ENCODE data around the gene ATG4B. TPM values are rescaled to one million over a fixed set of nuclear protein-coding genes. Genes with fewer than 3 reads are reported as not detected.
A peak's percentile ranks its signal among the peaks of the same experiment; 100 is the strongest.

The ATG4B gene
- total and polyA plus RNA-seq, 9 of the 15 experiments (the other 6 are each of a cell fraction or from before 2014, with no cell fraction given) = 5.9 to 58.8 (median 35.6) TPM

- TF ChIP-seq UBTF (IDR thresholded peaks at IDR 0.05; ENCODE audit: borderline replicate concordance in 1 of 2, low read depth in 2 of 2, low read length in 2 of 2) = 0 out of 4 replicates have a peak, but pooled peaks of 1 of the 2 experiments have one; percentile 39
Observed at GRCh38 chr2:241637795-241638660, 535 bp downstream of the ATG4B start (continued).

GRCh38 chr2:241638940-241639339 is 1.4 kb downstream of the ATG4B start:
- POLR2A ChIA-PET = interaction anchor here (1.2 to 2.1 kb wide), 2 partner anchors 9 to 11 kb away, joined by 4 to 14 read pairs; no protein-coding TSS in a partner anchor

More at GRCh38 chr2:241638940-241639339, 1.4 kb downstream of the ATG4B start:
- CTCF ChIA-PET (ENCODE audit: low intra/inter-chr PET ratio) = no interaction called here
- H3K9ac ChIP-seq (ENCODE audit: insufficient read depth in 1 of 2, low read depth in 2 of 2, low read length in 2 of 2) = peak overlapping the region in 1 of 2 experiments; percentile 79; a peak in 2 of 4 replicates
- peaks cover 7 to 21% of the 10 kb centered on the region in 2 experiments; a peak in 3 of 5 replicates for H3K4me1 ChIP-seq (replicated peaks in 1 of 2; ENCODE audit: control insufficient read depth in 2 of 2, insufficient read depth in 2 of 2, low read length in 2 of 2)
- in situ Hi-C loops (cut with MboI) (no loop called here), intact Hi-C loops (cut with micrococcal nuclease) (no loop called here)
- peaks cover 31% of the 10 kb centered on the region; the same call in 2 of the 3 replicates for H3K36me3 ChIP-seq (ENCODE audit: control insufficient read depth, insufficient read depth, low read length)
- FAIRE-seq = no peak
- no peak overlapping the region for H2AFZ ChIP-seq (ENCODE audit: low read depth, low read length)
- no peaks in the 10 kb centered on the region for H3K9me1 ChIP-seq (ENCODE audit: control insufficient read depth, insufficient read depth, low read length)
- H3K4me2 ChIP-seq (ENCODE audit: insufficient read depth, low read length) = peak overlapping the region; percentile 86; the same call in 1 of the 2 replicates
- H4K20me1 ChIP-seq (replicated peaks; ENCODE audit: control insufficient read depth, insufficient read depth, low read length) = no peaks in the 10 kb centered on the region
- H3K27ac ChIP-seq (ENCODE audit: extremely low read depth, low read depth, low read length) = no peak overlapping the region
- 93% methylated on average over 8 of the region's 14 CpGs for WGBS (ENCODE audit: insufficient coverage, low coverage, missing lambda C conversion rate)
- H3K9me3 ChIP-seq (replicated peaks; ENCODE audit: control insufficient read depth, insufficient read depth, low read depth, low read length) = no peaks in the 10 kb centered on the region; the same call in 1 of the 2 replicates
- no TSS peak for BruUV-seq (replicated peaks)
- no peak for DNase-seq (ENCODE audit: extremely low read depth in 1 of 4, low spot score in 3 of 4)
- H3K4me3 ChIP-seq = no peak overlapping the region
- no peak for TF ChIP-seq ZNF217 (CRISPR knock-in tag; IDR thresholded peaks at IDR 0.05)
- TF ChIP-seq RBFOX2 (IDR thresholded peaks at IDR 0.05; ENCODE audit: low read depth, low read length) = peak; percentile 54; the same call in 1 of the 2 replicates
- no peak for TF ChIP-seq ZNF592 (IDR thresholded peaks at IDR 0.05)
- H3K27me3 ChIP-seq (ENCODE audit: control insufficient read depth in 2 of 2, insufficient read depth in 2 of 2, low read length in 2 of 2) = no peaks in the 10 kb centered on the region
- no peak for ATAC-seq
- H3K79me2 ChIP-seq (ENCODE audit: control insufficient read depth, insufficient read depth, low read length) = peaks cover 83% of the 10 kb centered on the region
